GM12878 (cell line): Measurements from ENCODE around the gene C1D. TPM values are rescaled to one million over a fixed set of nuclear protein-coding genes. Genes with fewer than 3 reads are reported as not detected.

Source experiments
- ATAC-seq: fragments of 200-7000 bp; cut with Tn5 transposase; 3 replicates; pipeline ENCODE4 v1.9.1; 2020; ENCODE audit warnings: mild to moderate bottlenecking, moderate library complexity
- BruUV-seq: library from RNA; stranded (reverse); fragments of 400-500 nt; replicated peaks from 2 replicates; lab custom pipeline; 2021; lab: Mats Ljungman, UMichigan
- CTCF ChIA-PET: fragments of 300-600 bp; sonication (Branson Sonifier 250); formaldehyde crosslinking; extraction: SDS; loops from one replicate; lab custom pipeline; 2021; ENCODE audit warnings: inconsistent platforms; lab: Yijun Ruan, JAX
- POLR2A ChIA-PET: fragments of 350-600 bp; formaldehyde crosslinking; extraction: SDS; loops from one replicate; lab custom pipeline; 2021; ENCODE audit warnings: inconsistent platforms; lab: Charles Lee
- RAD21 ChIA-PET: fragments of 300-600 bp; sonication (Branson Sonifier 250); formaldehyde crosslinking; loops from one replicate; lab custom pipeline; 2023; ENCODE audit warnings: antibody characterized with exemption; ENCODE audit not compliant: unreplicated experiment; lab: Charles Lee
- SMC1A ChIA-PET: fragments of 300-600 bp; sonication (Branson Sonifier 250); formaldehyde crosslinking; loops from one replicate; lab custom pipeline; 2023; ENCODE audit not compliant: unreplicated experiment, uncharacterized antibody; lab: Charles Lee
- DNase-seq: peaks from one replicate; pipeline ENCODE4 v3.0.0-alpha.2; 2011; ENCODE audit warnings: low read depth, low spot score
- FAIRE-seq: peaks from 3 replicates; lab custom pipeline; 2011; peaks lifted over from hg19 to GRCh38; lab: Jason Lieb, UNC
- H2AFZ ChIP-seq: 2 replicates; pipeline ENCODE4 v1.6.0; 2011; ENCODE audit warnings: low read depth, low read length, control low read depth; ENCODE audit not compliant: control insufficient read depth
- H3K27ac ChIP-seq: 2 replicates; pipeline ENCODE4 v1.5.1; 2011; ENCODE audit warnings: control low read depth; ENCODE audit not compliant: control insufficient read depth, insufficient read depth
- H3K27me3 ChIP-seq, 2 experiments: replicated peaks in 1 of 2; 2 replicates each; pipeline versions ENCODE4 v1.6.0 to v1.6.1; 2011; ENCODE audit warnings: low read length in 1 of 2; ENCODE audit not compliant: control insufficient read depth in 2 of 2, insufficient read depth in 2 of 2
- H3K36me3 ChIP-seq, 2 experiments: 2 replicates each; pipeline ENCODE4 v1.5.1; 2011; ENCODE audit warnings: low read length in 1 of 2; ENCODE audit not compliant: control insufficient read depth in 2 of 2, insufficient read depth in 2 of 2
- H3K4me1 ChIP-seq: 2 replicates; pipeline ENCODE4 v1.6.1; 2011; ENCODE audit warnings: mild to moderate bottlenecking, low read length, moderate library complexity, mixed read lengths; ENCODE audit not compliant: control insufficient read depth, insufficient read depth
- H3K4me2 ChIP-seq: 2 replicates; pipeline ENCODE4 v1.6.0; 2011; ENCODE audit warnings: control low read depth; ENCODE audit not compliant: control insufficient read depth, insufficient read depth
- H3K4me3 ChIP-seq: fragments of 200-600 bp; sonication (generic); 2 replicates; pipeline ENCODE4 v1.5.1; 2016
- H3K79me2 ChIP-seq: 2 replicates; pipeline ENCODE4 v1.6.0; 2011; ENCODE audit warnings: low read length; ENCODE audit not compliant: control insufficient read depth, insufficient read depth
- H3K9ac ChIP-seq: 2 replicates; pipeline ENCODE4 v1.8.0; 2011; ENCODE audit warnings: low read length, control low read depth, mixed read lengths; ENCODE audit not compliant: control insufficient read depth, insufficient read depth
- H3K9me3 ChIP-seq: replicated peaks from 3 replicates; pipeline ENCODE4 v1.5.1; 2011; ENCODE audit warnings: mild to moderate bottlenecking, low read length; ENCODE audit not compliant: control insufficient read depth, insufficient read depth
- H4K20me1 ChIP-seq: 2 replicates; pipeline ENCODE4 v1.6.0; 2011; ENCODE audit not compliant: control insufficient read depth, insufficient read depth
- BMI1 ChIP-seq: fragments of 450-650 bp; IDR thresholded peaks from 2 replicates; pipeline ENCODE4 v1.6.1; 2016; ENCODE audit warnings: mild to moderate bottlenecking, moderate library complexity, borderline replicate concordance
- CBX3 ChIP-seq: fragments of 200-600 bp; sonication (generic); IDR thresholded peaks from 2 replicates; pipeline ENCODE4 v1.6.1; 2016; ENCODE audit warnings: low read depth, borderline replicate concordance
- CHD2 ChIP-seq: IDR thresholded peaks from 2 replicates; pipeline ENCODE4 v1.6.1; 2011; ENCODE audit warnings: low read depth, low read length, improper control_type of control experiment, borderline replicate concordance
- CREB1 ChIP-seq: IDR thresholded peaks from 2 replicates; pipeline ENCODE4 v1.6.1; 2012; ENCODE audit warnings: low read depth, mild to moderate bottlenecking, inconsistent platforms
- ETV6 ChIP-seq, 2 experiments: fragments of 450-650 bp in 1 of 2; IDR thresholded peaks in 1 of 2; conservative IDR thresholded peaks in 1 of 2; 2 replicates each; pipeline ENCODE4 v1.6.1; 2014; ENCODE audit warnings: antibody characterized with exemption in 1 of 2, borderline replicate concordance in 1 of 2, low read depth in 1 of 2, mild to moderate bottlenecking in 1 of 2, moderate library complexity in 1 of 2
- NFXL1 ChIP-seq: fragments of 450-650 bp; IDR thresholded peaks from 2 replicates; pipeline ENCODE4 v1.6.1; 2017; ENCODE audit warnings: antibody characterized with exemption, mild to moderate bottlenecking, borderline replicate concordance
- RAD21 ChIP-seq: IDR thresholded peaks from 2 replicates; pipeline ENCODE4 v1.6.1; 2011; ENCODE audit warnings: mild to moderate bottlenecking, low read depth, low read length, moderate library complexity; ENCODE audit not compliant: insufficient read depth
- RELA ChIP-seq: fragments of 450-650 bp; IDR thresholded peaks from 2 replicates; pipeline ENCODE4 v1.8.0; 2014; ENCODE audit warnings: borderline replicate concordance; ENCODE audit not compliant: partially characterized antibody
- SIN3A ChIP-seq: IDR thresholded peaks from 2 replicates; pipeline ENCODE4 v1.6.1; 2012; ENCODE audit warnings: low read depth, low read length, improper control_type of control experiment
- SREBF1 ChIP-seq: IDR thresholded peaks from 2 replicates; pipeline ENCODE4 v1.6.1; 2012; ENCODE audit warnings: mild to moderate bottlenecking, low read length
- TCF3 ChIP-seq: IDR thresholded peaks from 2 replicates; pipeline ENCODE4 v1.6.1; 2012; ENCODE audit warnings: low read depth, mild to moderate bottlenecking, low read length, borderline replicate concordance; ENCODE audit not compliant: insufficient read depth
- ZBTB33 ChIP-seq: fragments of 450-650 bp; IDR thresholded peaks from 2 replicates; pipeline ENCODE4 v1.6.1; 2017; ENCODE audit warnings: mild to moderate bottlenecking
- WGBS: methylation state at CpG from one replicate; pipeline ENCODE4 v1.1.6; 2016; ENCODE audit warnings: low lambda C conversion rate; ENCODE audit not compliant: insufficient replicate concordance, insufficient coverage; ENCODE audit errors: missing lambda C conversion rate; 5-methylcytosine and 5-hydroxymethylcytosine counted together
- in situ Hi-C: fragments of 300-500 bp; cut with MboI; formaldehyde crosslinking; loops from 9 replicates; pipeline ENCODE4 v1.14.3; 2018; ENCODE audit warnings: mixed read lengths
- intact Hi-C: fragments of 100-400 bp; cut with micrococcal nuclease; formaldehyde crosslinking; loops from one replicate; pipeline ENCODE4 v1.14.2; 2022; ENCODE audit not compliant: unreplicated experiment
- polyA plus RNA-seq, 11 experiments: library from polyadenylated mRNA; depleted of rRNA in 4 of 11; unstranded in 6 of 11; stranded (reverse) in 5 of 11; fragments of >200 nt; fragmentation: Nextera tagmentation in 4 of 11; fragmentation: Illumina TruSeq in 1 of 11; extraction: Ambion mirVana in 4 of 11; extraction: Trizol in 1 of 11; gene quantifications; 1 replicate in 1 of 11; 2 replicates in 10 of 11; pipeline versions ENCODE4 v1.2.1 to v1.2.3, GENCODE V29; 2011 to 2016; ENCODE audit warnings: inconsistent platforms in 2 of 11, missing spikeins in 2 of 11, low read depth in 1 of 11
- total RNA-seq, 4 experiments: library from RNA; depleted of rRNA in 3 of 4; stranded (reverse); fragments of >200 nt in 3 of 4; fragmentation: Illumina TruSeq in 1 of 4; extraction: Trizol in 1 of 4; gene quantifications; 2 replicates each; pipeline versions ENCODE4 v1.2.1 to v1.2.3, GENCODE V29; 2013 to 2021

Gene C1D
- total and polyA plus RNA-seq, 10 of the 15 experiments (the other 5 are each of a cell fraction or from before 2014, with no cell fraction given), result 18.9 to 152 (median 59.1) TPM

- H3K27ac ChIP-seq, result no peak overlapping the region
- WGBS, result over 99% methylated on average over 6 of the region's 6 CpGs
- in situ Hi-C loops (no loop called here), intact Hi-C loops (no loop called here)
- no peak overlapping the region for H3K4me3 ChIP-seq
- H3K4me2 ChIP-seq, result no peak overlapping the region
- no peak overlapping the region for H2AFZ ChIP-seq
- no peaks in the 10 kb centered on the region; a peak in 1 of 4 replicates for H3K36me3 ChIP-seq
- DNase-seq (no peak), ATAC-seq (no peak), FAIRE-seq (no peak)
- ChIA-PET POLR2A (no interaction called here), SMC1A (no interaction called here), RAD21 (no interaction called here), CTCF (interaction anchor here (0.6 to 1.7 kb wide), 2 partner anchors 12 to 418 kb away, joined by 3 to 4 read pairs; no protein-coding TSS in a partner anchor)
- no peaks in the 10 kb centered on the region for H3K4me1 ChIP-seq
- no TSS peak for BruUV-seq
- no peaks in the 10 kb centered on the region for H3K27me3 ChIP-seq
- H4K20me1 ChIP-seq, result no peaks in the 10 kb centered on the region
- TF ChIP-seq BMI1 (no peak), CBX3 (no peak), SREBF1 (no peak), RELA (no peak), ETV6 (conservative IDR thresholded peaks at IDR 0.05 in 1 of 2, IDR thresholded peaks at IDR 0.05 in 1 of 2; ENCODE audit: borderline replicate concordance in 1 of 2, low read depth in 1 of 2) (no peak), TCF3 (no peak)
- no peak overlapping the region for H3K9ac ChIP-seq
- peaks cover 3% of the 10 kb centered on the region for H3K79me2 ChIP-seq
- no peaks in the 10 kb centered on the region for H3K9me3 ChIP-seq
Observed at GRCh38 chr2:68044099-68044498, 18.7 kb downstream of the C1D start.

- DNase-seq, result no peak
- Histone ChIP-seq H3K27me3 (no peaks in the 10 kb centered on the region), H3K27ac (no peak overlapping the region), H3K4me1 (no peaks in the 10 kb centered on the region), H3K4me2 (no peak overlapping the region), H3K36me3 (no peaks in the 10 kb centered on the region; a peak in 1 of 4 replicates), H3K79me2 (peaks cover 3% of the 10 kb centered on the region), H3K9ac (no peak overlapping the region), H2AFZ (no peak overlapping the region), H4K20me1 (no peaks in the 10 kb centered on the region), H3K9me3 (no peaks in the 10 kb centered on the region), H3K4me3 (no peak overlapping the region)
- POLR2A ChIA-PET, result no interaction called here
- ATAC-seq, result no peak
- CTCF ChIA-PET, result interaction anchor here (0.6 to 1.7 kb wide), 2 partner anchors 12 to 418 kb away, joined by 3 to 4 read pairs; no protein-coding TSS in a partner anchor
- no TSS peak for BruUV-seq
- SMC1A ChIA-PET, result interaction anchor here (1.3 kb wide), 1 partner anchor 13 kb away, joined by 4 read pairs; no protein-coding TSS in a partner anchor
- no peak for FAIRE-seq
- no peak for TF ChIP-seq CHD2
- TF ChIP-seq NFXL1, result no peak
- no peak for TF ChIP-seq CREB1
- TF ChIP-seq SIN3A, result no peak
- no peak for TF ChIP-seq RAD21
- no peak for TF ChIP-seq ZBTB33
- RAD21 ChIA-PET, result no interaction called here
- WGBS, result 76% methylated on average over 3 of the region's 3 CpGs
- in situ Hi-C loops (no loop called here), intact Hi-C loops (no loop called here)
Observed at GRCh38 chr2:68043695-68044094, 19.1 kb downstream of the C1D start.
